Coronary artery (tissue), 2 donors: ENCODE measurements around the gene GNAI2.

Experiments used
- DNase-seq: peaks from one replicate; pipeline ENCODE4 v3.0.0-alpha.2; 2017; ENCODE audit warnings: low spot score
- H3K27ac ChIP-seq, 2 donors: fragments of 200-600 bp; sonication (generic); one replicate each; pipeline ENCODE4 v1.5.1; 2016 to 2019
- H3K4me3 ChIP-seq: fragments of 200-600 bp; sonication (generic); 2 replicates; pipeline ENCODE4 v1.5.1; 2016; ENCODE audit warnings: mild to moderate bottlenecking, moderate library complexity
- CTCF ChIP-seq: fragments of 200-600 bp; sonication (generic); IDR thresholded peaks from one replicate; pipeline ENCODE4 v1.5.1; 2019; ENCODE audit warnings: antibody characterized with exemption

The GNAI2 gene

GRCh38 chr3:50292159-50293078 lies 56.4 kb downstream of the GNAI2 start, which contains the start of gene IFRD2:
Gene IFRD2 (minus strand): TSS chr3:50292429. CDS start chr3:50292274, 155 bp downstream.
- peak within 1 kb of the TSS; percentile 94 for H3K4me3 ChIP-seq
- TF ChIP-seq CTCF, result no peak
- peak within 1 kb of the TSS; percentile 88 to 89 for H3K27ac ChIP-seq
- peak; percentile 98 for DNase-seq

GRCh38 chr3:50293079-50293801 lies 57.2 kb downstream of the GNAI2 start:
- TF ChIP-seq CTCF, result no peak
- Histone ChIP-seq H3K4me3 (peak overlapping the region; percentile 94), H3K27ac (peak overlapping the region; percentile 88 to 89)
- DNase-seq, result peak; percentile 72

DNA sequence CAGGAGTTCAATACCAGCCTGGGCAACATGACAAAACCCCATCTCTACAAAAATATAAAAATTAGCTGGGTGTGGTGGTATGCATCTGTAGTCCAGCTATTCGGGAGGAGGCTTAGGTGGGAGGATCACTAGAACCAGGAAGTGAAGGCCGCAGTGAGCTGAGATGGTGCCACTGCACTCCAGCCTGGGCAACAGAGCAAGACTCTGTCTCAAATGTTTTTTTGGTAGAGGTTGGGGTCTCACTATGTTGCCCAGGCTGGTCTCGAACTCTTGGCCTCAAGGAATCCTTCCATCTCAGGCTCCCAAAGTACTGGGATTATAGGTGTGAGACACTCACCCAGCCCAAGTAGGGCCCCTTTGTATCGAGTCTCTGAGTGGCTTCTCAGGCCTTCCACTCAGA lies 58.1 kb downstream of the GNAI2 start:
- no peak for DNase-seq
- no peak for TF ChIP-seq CTCF
- H3K27ac ChIP-seq, result no peak overlapping the region

DNA sequence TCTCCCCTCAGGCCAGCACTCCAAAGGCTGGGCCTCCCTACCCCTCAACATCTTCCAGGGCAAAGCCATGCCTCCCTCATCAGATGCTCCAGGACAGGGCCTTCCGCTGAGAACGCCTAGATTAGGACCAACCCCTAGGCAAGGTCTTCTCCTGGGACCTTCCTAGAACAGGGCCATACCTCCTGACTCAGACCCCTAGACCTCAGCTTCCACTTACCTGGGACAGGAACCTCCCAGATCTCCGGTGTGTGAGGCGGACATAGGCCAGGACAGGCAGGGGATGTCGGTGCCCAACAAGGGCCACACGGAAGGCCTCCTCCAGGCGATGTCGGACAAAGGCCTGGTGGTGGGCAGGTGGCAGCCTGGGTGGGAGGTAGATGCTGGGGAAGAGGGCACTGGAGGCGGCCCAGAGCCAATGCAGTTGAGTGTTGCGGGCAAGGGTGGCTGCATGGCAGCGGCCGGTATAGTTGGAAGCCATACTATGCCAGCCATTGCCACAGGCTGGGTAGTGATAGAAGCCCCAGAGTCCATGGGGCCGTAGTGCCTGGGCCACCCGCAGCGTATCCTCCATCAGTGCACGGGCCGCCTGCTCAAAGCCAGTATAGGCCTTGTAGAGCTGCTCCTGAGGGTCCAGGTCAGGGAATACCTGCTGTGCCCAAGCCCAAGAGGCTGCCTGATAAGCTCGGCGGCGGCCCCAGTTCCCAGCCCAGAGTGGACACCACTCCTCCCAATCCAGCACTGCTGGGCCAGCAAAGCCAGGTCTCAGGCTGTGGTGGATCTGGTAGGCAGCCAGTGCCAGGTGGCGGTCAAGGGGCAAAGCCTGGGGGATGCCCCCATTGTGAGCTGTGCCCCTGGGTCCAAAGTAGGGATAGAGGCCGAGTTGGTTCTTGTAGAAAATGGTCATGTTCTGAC lies 58.7 kb downstream of the GNAI2 start:
- Histone ChIP-seq H3K27ac (no peak overlapping the region), H3K4me3 (no peak overlapping the region)
- DNase-seq, result peak; percentile 74
- no peak for TF ChIP-seq CTCF

More for the DNA sequence above, 58.1 kb downstream of the GNAI2 start:
- H3K4me3 ChIP-seq, result no peak overlapping the region

DNA sequence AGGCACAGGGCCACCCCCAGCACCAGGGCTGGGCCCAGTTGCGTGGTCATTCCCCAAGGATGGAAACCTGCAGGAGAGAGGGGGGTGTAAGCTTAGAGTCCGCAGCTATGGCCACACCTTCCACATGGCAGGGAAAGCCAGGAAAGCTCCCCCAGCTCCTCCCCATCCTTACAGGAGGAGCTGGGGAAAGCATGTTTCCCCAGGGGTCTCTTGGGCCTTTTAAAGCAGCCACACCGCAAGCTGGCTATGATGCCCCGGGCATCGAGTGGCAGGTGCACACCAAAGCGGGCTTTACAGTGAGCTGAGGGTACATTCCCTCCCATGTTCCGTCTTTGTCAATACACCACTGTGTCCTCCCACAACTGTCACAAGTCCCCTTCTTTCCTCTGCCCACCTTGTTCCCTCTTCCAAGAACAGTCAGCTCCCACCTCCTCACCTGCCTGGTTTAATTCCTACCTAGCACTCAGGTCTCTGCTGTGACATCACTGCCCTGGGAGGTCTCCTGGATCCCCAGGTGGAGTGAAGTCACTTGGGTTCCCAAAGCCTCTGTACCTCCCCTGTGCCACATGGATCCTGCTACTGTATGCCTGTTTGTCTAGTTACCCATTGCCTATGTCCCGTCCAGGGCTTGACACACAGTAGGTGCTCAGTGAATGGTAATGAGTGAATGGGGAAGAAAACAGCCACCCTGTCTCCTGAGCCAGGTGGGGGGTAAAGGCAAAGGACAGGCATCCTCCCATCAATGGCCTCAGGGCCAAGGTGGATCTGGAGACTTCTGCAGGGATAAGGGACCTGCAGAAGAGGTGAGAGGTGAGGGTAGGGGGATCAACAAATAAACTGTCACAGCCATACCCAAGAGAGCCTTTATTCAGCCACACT lies 59.8 kb downstream of the GNAI2 start:
- TF ChIP-seq CTCF, result no peak
- DNase-seq, result peak; percentile 68
- Histone ChIP-seq H3K27ac (no peak overlapping the region), H3K4me3 (no peak overlapping the region)
